H9 (cell line): ENCODE data around the gene TMPRSS2. TPM values are rescaled to one million over a fixed set of nuclear protein-coding genes. Genes with fewer than 3 reads are reported as not detected.
A peak's percentile ranks its signal among the peaks of the same experiment; 100 is the strongest.

Experiments used
- DNase-seq: peaks from one replicate; pipeline ENCODE4 v3.0.0-alpha.2; 2017
- H2AFZ ChIP-seq: one replicate; pipeline ENCODE4 v1.6.1; 2013; ENCODE audit warnings: mild to moderate bottlenecking, low read length, control low read depth, moderate library complexity
- H2AK5ac ChIP-seq: 2 replicates; pipeline ENCODE4 v1.6.1; 2013; ENCODE audit warnings: low read length, control low read depth, mixed read lengths; ENCODE audit not compliant: insufficient read length
- H2BK120ac ChIP-seq: one replicate; pipeline ENCODE4 v1.6.1; 2013; ENCODE audit warnings: low read depth, mild to moderate bottlenecking, low read length, control low read depth, inconsistent platforms; ENCODE audit not compliant: poor library complexity, severe bottlenecking
- H2BK12ac ChIP-seq: 2 replicates; pipeline ENCODE4 v1.6.1; 2013; ENCODE audit warnings: low read length, control low read depth, mixed read lengths, low read depth; ENCODE audit not compliant: insufficient read length
- H2BK15ac ChIP-seq: 2 replicates; pipeline ENCODE4 v1.6.1; 2013; ENCODE audit warnings: low read depth, low read length, control low read depth
- H2BK20ac ChIP-seq: one replicate; pipeline ENCODE4 v1.6.1; 2013; ENCODE audit warnings: low read depth, mild to moderate bottlenecking, low read length, control low read depth, inconsistent platforms; ENCODE audit not compliant: poor library complexity, severe bottlenecking
- H2BK5ac ChIP-seq: 2 replicates; pipeline ENCODE4 v1.6.1; 2013; ENCODE audit warnings: low read length, control low read depth, mixed read lengths; ENCODE audit not compliant: insufficient read length
- H3K14ac ChIP-seq: 2 replicates; pipeline ENCODE4 v1.6.1; 2013; ENCODE audit warnings: low read length, control low read depth; ENCODE audit not compliant: insufficient read depth
- H3K18ac ChIP-seq: 2 replicates; pipeline ENCODE4 v1.6.1; 2013; ENCODE audit warnings: low read depth, mild to moderate bottlenecking, mixed read lengths, low read length, control low read depth; ENCODE audit not compliant: insufficient read length
- H3K23ac ChIP-seq: 2 replicates; pipeline ENCODE4 v1.6.1; 2013; ENCODE audit warnings: low read length, control low read depth, mixed read lengths, low read depth; ENCODE audit not compliant: insufficient read length
- H3K23me2 ChIP-seq: 2 replicates; pipeline ENCODE4 v1.6.1; 2013; ENCODE audit warnings: low read depth, mild to moderate bottlenecking, mixed read lengths, low read length, control low read depth; ENCODE audit not compliant: insufficient read length, poor library complexity, severe bottlenecking
- H3K27ac ChIP-seq: 2 replicates; pipeline ENCODE4 v1.5.1; 2013; ENCODE audit warnings: low read length, control low read depth, mixed read lengths, low read depth; ENCODE audit not compliant: insufficient read length
- H3K27me3 ChIP-seq: 2 replicates; pipeline ENCODE4 v1.6.1; 2013; ENCODE audit warnings: low read length, control low read depth, inconsistent platforms; ENCODE audit not compliant: insufficient read depth
- H3K4ac ChIP-seq: 2 replicates; pipeline ENCODE4 v1.6.1; 2013; ENCODE audit warnings: low read depth, mild to moderate bottlenecking, control low read depth, inconsistent platforms, low read length, moderate library complexity
- H3K4me1 ChIP-seq: 2 replicates; pipeline ENCODE4 v1.6.1; 2013; ENCODE audit warnings: low read length, control low read depth, inconsistent platforms; ENCODE audit not compliant: insufficient read depth
- H3K4me2 ChIP-seq: 2 replicates; pipeline ENCODE4 v1.6.1; 2013; ENCODE audit warnings: low read length, control low read depth, mixed read lengths; ENCODE audit not compliant: insufficient read length, insufficient read depth
- H3K56ac ChIP-seq: 2 replicates; pipeline ENCODE4 v1.6.1; 2013; ENCODE audit warnings: low read depth, mild to moderate bottlenecking, mixed read lengths, low read length, control low read depth; ENCODE audit not compliant: insufficient read length
- H3K79me1 ChIP-seq: 2 replicates; pipeline ENCODE4 v1.6.1; 2013; ENCODE audit warnings: low read depth, mild to moderate bottlenecking, moderate library complexity, low read length, control low read depth, inconsistent platforms; ENCODE audit not compliant: insufficient read depth, poor library complexity, severe bottlenecking
- H3K79me2 ChIP-seq: 2 replicates; pipeline ENCODE4 v1.6.1; 2013; ENCODE audit warnings: low read length, control low read depth, inconsistent platforms; ENCODE audit not compliant: insufficient read depth
- H3K9ac ChIP-seq: 2 replicates; pipeline ENCODE4 v1.6.1; 2013; ENCODE audit warnings: low read length, control low read depth, mixed read lengths; ENCODE audit not compliant: insufficient read length; ENCODE audit errors: extremely low read depth
- H3K9me3 ChIP-seq: one replicate; pipeline ENCODE4 v1.6.1; 2013; ENCODE audit warnings: low read depth, low read length, inconsistent platforms; ENCODE audit not compliant: control insufficient read depth
- H3T11ph ChIP-seq: one replicate; pipeline ENCODE4 v1.6.1; 2013; ENCODE audit warnings: mild to moderate bottlenecking, low read length, control low read depth, inconsistent platforms
- H4K20me1 ChIP-seq: one replicate; pipeline ENCODE4 v1.6.1; 2013; ENCODE audit not compliant: control insufficient read depth, insufficient read length, insufficient read depth
- H4K5ac ChIP-seq: 2 replicates; pipeline ENCODE4 v1.6.1; 2013; ENCODE audit warnings: low read depth, mild to moderate bottlenecking, mixed read lengths, low read length, control low read depth; ENCODE audit not compliant: insufficient read length
- H4K8ac ChIP-seq: replicated peaks from 2 replicates; pipeline ENCODE4 v1.6.1; 2013; ENCODE audit warnings: low read length, control low read depth, mixed read lengths, low read depth; ENCODE audit not compliant: insufficient read length
- H4K91ac ChIP-seq: 2 replicates; pipeline ENCODE4 v1.6.1; 2013; ENCODE audit warnings: low read depth, mild to moderate bottlenecking, moderate library complexity, mixed read lengths, low read length, control low read depth; ENCODE audit not compliant: insufficient read length
- H3K27ac Mint-ChIP-seq, 3 experiments: 2 replicates in 2 of 3; 3 replicates in 1 of 3; pipeline ENCODE4 v1.8.0; 2020 to 2021; ENCODE audit warnings: mixed read lengths in 3 of 3, mild to moderate bottlenecking in 1 of 3, moderate library complexity in 1 of 3
- H3K27me3 Mint-ChIP-seq: 2 replicates; pipeline ENCODE4 v1.8.0; 2021; ENCODE audit warnings: low read depth, mild to moderate bottlenecking, moderate library complexity, mixed read lengths
- H3K36me3 Mint-ChIP-seq, 3 experiments: 2 replicates in 2 of 3; 3 replicates in 1 of 3; pipeline ENCODE4 v1.8.0; 2020 to 2021; ENCODE audit warnings: low read depth in 3 of 3, mixed read lengths in 3 of 3; ENCODE audit not compliant: insufficient read depth in 1 of 3
- H3K4me1 Mint-ChIP-seq, 2 experiments: 2 replicates each; pipeline ENCODE4 v1.8.0; 2020; ENCODE audit warnings: mixed read lengths in 2 of 2
- H3K4me3 Mint-ChIP-seq, 2 experiments: 2 replicates in 1 of 2; 3 replicates in 1 of 2; pipeline ENCODE4 v1.8.0; 2020 to 2021; ENCODE audit warnings: mild to moderate bottlenecking in 2 of 2, mixed read lengths in 2 of 2, moderate library complexity in 1 of 2
- H3K9me3 Mint-ChIP-seq, 2 experiments: 2 replicates in 1 of 2; 3 replicates in 1 of 2; pipeline ENCODE4 v1.8.0; 2020; ENCODE audit warnings: mild to moderate bottlenecking in 2 of 2, mixed read lengths in 2 of 2, moderate library complexity in 1 of 2
- CTCF ChIP-seq: fragments of 200-600 bp; sonication (generic); conservative IDR thresholded peaks from 3 replicates; pipeline ENCODE4 v1.8.0; 2021; ENCODE audit warnings: antibody characterized with exemption, mild to moderate bottlenecking
- WGBS: extraction: QIAGEN DNeasy Blood & Tissue Kit; methylation state at CpG from one replicate; pipeline ENCODE4 v1.1.7; 2013; ENCODE audit warnings: missing lambda C conversion rate, low lambda C conversion rate, mixed read lengths; ENCODE audit not compliant: insufficient read length; ENCODE audit errors: extremely low coverage; 5-methylcytosine and 5-hydroxymethylcytosine counted together
- total RNA-seq: library from RNA; stranded (reverse); gene quantifications from 2 replicates; pipeline ENCODE4 v1.2.1, GENCODE V29; 2021

The TMPRSS2 gene
- total RNA-seq, 1 experiment from 2014 or later: 12.1 TPM

- H3K4me3 Mint-ChIP-seq: peak overlapping the region; percentile 62 to 78; a peak in 4 of 5 replicates
- Histone ChIP-seq H3K18ac (peak overlapping the region; percentile 37), H3K4me1 (no peaks in the 10 kb centered on the region; the same call in 1 of the 2 replicates), H4K91ac (no peak overlapping the region), H3K79me1 (no peaks in the 10 kb centered on the region), H3K23ac (no peak overlapping the region), H2AFZ (no peak overlapping the region), H2BK120ac (no peak overlapping the region), H3K4me2 (peak overlapping the region; percentile 3), H3K14ac (no peak overlapping the region), H2BK15ac (no peak overlapping the region), H3K27me3 (peaks cover 2% of the 10 kb centered on the region; the same call in 1 of the 2 replicates), H3K23me2 (peaks cover 7% of the 10 kb centered on the region), H3K27ac (no peak overlapping the region), H4K20me1 (no peaks in the 10 kb centered on the region), H2AK5ac (no peak overlapping the region), H3K9me3 (no peaks in the 10 kb centered on the region), H3K4ac (no peak overlapping the region), H4K8ac (no peak overlapping the region), H2BK20ac (no peak overlapping the region), H3K9ac (no peak overlapping the region), H3K56ac (no peak overlapping the region), H3T11ph (no peak overlapping the region), H3K79me2 (no peaks in the 10 kb centered on the region), H2BK5ac (no peak overlapping the region), H2BK12ac (no peak overlapping the region), H4K5ac (no peak overlapping the region)
- H3K9me3 Mint-ChIP-seq: peaks cover 0 to 2% of the 10 kb centered on the region in 2 experiments; a peak in 2 of 5 replicates
- H3K4me1 Mint-ChIP-seq: peaks cover 17 to 18% of the 10 kb centered on the region in 2 experiments
- DNase-seq: peak; percentile 33
- no peak for TF ChIP-seq CTCF
- no peak overlapping the region for H3K27ac Mint-ChIP-seq
- peaks cover 47% of the 10 kb centered on the region for H3K27me3 Mint-ChIP-seq
- WGBS: no CpG with 5 or more reads among the region's 41 CpGs
- H3K36me3 Mint-ChIP-seq: no peaks in the 10 kb centered on the region; a peak in 1 of 7 replicates
These were observed 81.1 kb downstream of the TMPRSS2 start for GRCh38 chr21:41426676-41427404.
